ENCODE measurements around the gene MFRP. TPM values are rescaled to one million over a fixed set of nuclear protein-coding genes. Genes with fewer than 3 reads are reported as not detected.

MFRP gene
- total RNA-seq, 1 experiment from 2014 or later, result not detected

DNA sequence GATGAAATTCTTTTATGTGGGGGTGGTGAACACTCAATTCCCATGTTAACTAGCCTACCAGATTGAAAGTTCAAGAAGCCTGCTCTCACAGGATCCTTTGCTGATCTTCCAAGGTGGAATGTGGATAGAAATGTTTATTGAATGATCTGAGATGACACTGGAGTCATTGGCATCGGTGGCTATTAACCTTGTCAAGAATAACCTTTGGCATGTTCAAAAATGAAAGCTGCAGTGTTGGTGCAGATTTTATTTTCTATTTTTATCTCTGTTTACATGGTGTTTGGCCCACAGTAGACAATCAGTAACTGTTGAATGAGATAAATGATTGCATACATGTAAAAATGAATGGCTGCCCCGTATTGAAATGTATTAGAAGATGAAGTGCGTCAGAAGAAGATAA is 48.6 kb downstream of the MFRP start:
- peaks cover 27% of the 10 kb centered on the region for H3K36me3 ChIP-seq (ENCODE audit: control insufficient read depth, insufficient read depth, low read length)
- no peak overlapping the region for H3K4me3 ChIP-seq (ENCODE audit: low read depth in 2 of 2, low read length in 2 of 2)
- no peaks in the 10 kb centered on the region for H3K9me3 ChIP-seq (ENCODE audit: control insufficient read depth, insufficient read depth, low read depth, low read length)
- ATAC-seq, result no peak
- no TSS peak for BruUV-seq (replicated peaks)
- H3K27me3 ChIP-seq (ENCODE audit: control insufficient read depth, insufficient read depth, low read length), result no peaks in the 10 kb centered on the region
- intact Hi-C loops (cut with micrococcal nuclease; ENCODE audit: unreplicated experiment) (no loop called here), in situ Hi-C loops (cut with HindIII; ENCODE audit: low pct_unique_long_range_greater_than_20kb, low sequenced_read_pairs) (no loop called here)
- H3K27ac ChIP-seq (ENCODE audit: low read length), result no peak overlapping the region
- POLR2A ChIA-PET, result interaction anchor here (0.6 kb wide), 1 partner anchor 25 kb away, joined by 5 read pairs; no protein-coding TSS in a partner anchor
- no peak for DNase-seq (ENCODE audit: low read depth, low spot score)
- no peaks in the 10 kb centered on the region for H3K4me1 ChIP-seq (ENCODE audit: control insufficient read depth, insufficient read depth, low read length)
- CTCF ChIA-PET, result interaction anchor here (0.6 to 0.8 kb wide), 2 partner anchors 10 to 13 kb away, joined by 3 read pairs; no protein-coding TSS in a partner anchor
- no peak for TF ChIP-seq TCF7L2 (IDR thresholded peaks at IDR 0.05; ENCODE audit: low read depth, low read length)
- no peak for TF ChIP-seq POLR2AphosphoS5 (IDR thresholded peaks at IDR 0.05; ENCODE audit: low read depth, low read length)
- no peak for TF ChIP-seq CTCF (IDR thresholded peaks at IDR 0.05)
- TF ChIP-seq, protein P1, sequence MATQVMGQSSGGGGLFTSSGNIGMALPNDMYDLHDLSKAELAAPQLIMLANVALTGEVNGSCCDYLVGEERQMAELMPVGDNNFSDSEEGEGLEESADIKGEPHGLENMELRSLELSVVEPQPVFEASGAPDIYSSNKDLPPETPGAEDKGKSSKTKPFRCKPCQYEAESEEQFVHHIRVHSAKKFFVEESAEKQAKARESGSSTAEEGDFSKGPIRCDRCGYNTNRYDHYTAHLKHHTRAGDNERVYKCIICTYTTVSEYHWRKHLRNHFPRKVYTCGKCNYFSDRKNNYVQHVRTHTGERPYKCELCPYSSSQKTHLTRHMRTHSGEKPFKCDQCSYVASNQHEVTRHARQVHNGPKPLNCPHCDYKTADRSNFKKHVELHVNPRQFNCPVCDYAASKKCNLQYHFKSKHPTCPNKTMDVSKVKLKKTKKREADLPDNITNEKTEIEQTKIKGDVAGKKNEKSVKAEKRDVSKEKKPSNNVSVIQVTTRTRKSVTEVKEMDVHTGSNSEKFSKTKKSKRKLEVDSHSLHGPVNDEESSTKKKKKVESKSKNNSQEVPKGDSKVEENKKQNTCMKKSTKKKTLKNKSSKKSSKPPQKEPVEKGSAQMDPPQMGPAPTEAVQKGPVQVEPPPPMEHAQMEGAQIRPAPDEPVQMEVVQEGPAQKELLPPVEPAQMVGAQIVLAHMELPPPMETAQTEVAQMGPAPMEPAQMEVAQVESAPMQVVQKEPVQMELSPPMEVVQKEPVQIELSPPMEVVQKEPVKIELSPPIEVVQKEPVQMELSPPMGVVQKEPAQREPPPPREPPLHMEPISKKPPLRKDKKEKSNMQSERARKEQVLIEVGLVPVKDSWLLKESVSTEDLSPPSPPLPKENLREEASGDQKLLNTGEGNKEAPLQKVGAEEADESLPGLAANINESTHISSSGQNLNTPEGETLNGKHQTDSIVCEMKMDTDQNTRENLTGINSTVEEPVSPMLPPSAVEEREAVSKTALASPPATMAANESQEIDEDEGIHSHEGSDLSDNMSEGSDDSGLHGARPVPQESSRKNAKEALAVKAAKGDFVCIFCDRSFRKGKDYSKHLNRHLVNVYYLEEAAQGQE (IDR thresholded peaks at IDR 0.05; ENCODE audit: insufficient read depth in 1 of 2, low read depth in 2 of 2, low read length in 1 of 2), result no peak
- TF ChIP-seq SIN3A (IDR thresholded peaks at IDR 0.05; ENCODE audit: borderline replicate concordance, insufficient read depth, low read depth, low read length), result no peak

DNA sequence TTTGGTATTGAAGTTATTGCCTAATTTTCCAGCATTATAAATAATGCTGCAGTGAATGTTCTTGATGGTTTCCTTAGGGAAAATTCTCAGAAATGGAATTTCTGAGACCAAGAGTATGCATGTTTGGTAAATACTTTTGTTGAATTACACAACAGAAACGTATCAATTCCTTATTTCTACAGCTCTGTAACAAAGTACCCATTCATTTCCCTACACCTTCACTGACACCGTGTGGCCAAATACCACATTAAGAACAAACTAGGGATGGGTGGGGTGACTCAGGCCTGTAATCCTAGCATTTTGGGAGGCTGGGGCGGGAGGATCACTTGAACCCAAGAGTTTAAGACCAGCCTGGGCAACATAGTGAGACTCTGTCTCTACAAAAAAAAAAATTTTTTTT is 51.3 kb downstream of the MFRP start:
- no peak overlapping the region for H3K27ac ChIP-seq (ENCODE audit: low read length)
- BruUV-seq (replicated peaks), result no TSS peak
- TF ChIP-seq, protein P1 (IDR thresholded peaks at IDR 0.05; ENCODE audit: insufficient read depth in 1 of 2, low read depth in 2 of 2, low read length in 1 of 2), result no peak
- TF ChIP-seq SIN3A (IDR thresholded peaks at IDR 0.05; ENCODE audit: borderline replicate concordance, insufficient read depth, low read depth, low read length) (no peak), CTCF (IDR thresholded peaks at IDR 0.05) (no peak; the same call in 1 of the 2 replicates), TCF7L2 (IDR thresholded peaks at IDR 0.05; ENCODE audit: low read depth, low read length) (no peak), POLR2AphosphoS5 (IDR thresholded peaks at IDR 0.05; ENCODE audit: low read depth, low read length) (no peak)
- CTCF ChIA-PET, result no interaction called here
- POLR2A ChIA-PET, result interaction anchor here (0.6 kb wide), 1 partner anchor 100 kb away, joined by 3 read pairs; no protein-coding TSS in a partner anchor
- no peak overlapping the region for H3K4me3 ChIP-seq (ENCODE audit: low read depth in 2 of 2, low read length in 2 of 2)
- DNase-seq (ENCODE audit: low read depth, low spot score) (no peak), ATAC-seq (peak; percentile 62; the same call in 1 of the 2 replicates)
- H3K9me3 ChIP-seq (ENCODE audit: control insufficient read depth, insufficient read depth, low read depth, low read length), result no peaks in the 10 kb centered on the region
- H3K4me1 ChIP-seq (ENCODE audit: control insufficient read depth, insufficient read depth, low read length), result no peaks in the 10 kb centered on the region
- in situ Hi-C loops (cut with HindIII; ENCODE audit: low pct_unique_long_range_greater_than_20kb, low sequenced_read_pairs) (no loop called here), intact Hi-C loops (cut with micrococcal nuclease; ENCODE audit: unreplicated experiment) (no loop called here)
- no peaks in the 10 kb centered on the region for H3K27me3 ChIP-seq (ENCODE audit: control insufficient read depth, insufficient read depth, low read length)
- peaks cover 16% of the 10 kb centered on the region for H3K36me3 ChIP-seq (ENCODE audit: control insufficient read depth, insufficient read depth, low read length)
